Activated CD4-positive, alpha-beta T cell treated with anti-CD3 and anti-CD28 coated beads, Interleukin-2, Interleukin-4, amounts not matched to agents 100 ng/mL and 50 ng/mL, durations not matched to agents 16 hours and 8 hours (primary cell): ENCODE measurements around the gene OSBPL7.

ENCODE experiments used
- DNase-seq: peaks from one replicate; pipeline ENCODE4 v3.0.0-alpha.2; 2020; ENCODE audit warnings: low spot score

Gene OSBPL7

GRCh38 chr17:47823519-47823918 is 1.9 kb upstream of the OSBPL7 start:
- no peak for DNase-seq

- no peak for DNase-seq
Observed at GRCh38 chr17:47822785-47823184, 1.2 kb upstream of the OSBPL7 start.

DNA sequence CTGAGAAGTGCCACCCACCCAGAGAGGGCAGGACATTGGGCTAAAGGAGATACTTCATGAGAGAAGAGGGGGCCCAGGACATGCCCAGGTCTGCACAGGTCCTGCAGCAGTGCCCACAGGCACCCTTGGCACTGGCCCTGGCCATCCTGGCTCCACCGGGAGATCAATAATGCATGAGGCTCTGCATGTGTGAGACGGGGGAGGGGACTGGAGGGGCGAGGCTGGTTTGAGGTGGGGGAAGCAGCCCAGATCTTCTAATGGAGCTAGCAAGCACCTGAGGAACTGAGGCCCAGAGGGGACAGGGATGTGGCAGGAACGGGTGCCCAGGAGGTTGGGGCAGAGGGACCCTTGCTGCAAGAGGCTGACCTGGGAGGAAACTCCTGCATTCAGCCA is 567 bp downstream of the OSBPL7 start:
- no peak for DNase-seq

GRCh38 chr17:47820033-47820789 is 1.4 kb downstream of the OSBPL7 start:
- no peak for DNase-seq

DNA sequence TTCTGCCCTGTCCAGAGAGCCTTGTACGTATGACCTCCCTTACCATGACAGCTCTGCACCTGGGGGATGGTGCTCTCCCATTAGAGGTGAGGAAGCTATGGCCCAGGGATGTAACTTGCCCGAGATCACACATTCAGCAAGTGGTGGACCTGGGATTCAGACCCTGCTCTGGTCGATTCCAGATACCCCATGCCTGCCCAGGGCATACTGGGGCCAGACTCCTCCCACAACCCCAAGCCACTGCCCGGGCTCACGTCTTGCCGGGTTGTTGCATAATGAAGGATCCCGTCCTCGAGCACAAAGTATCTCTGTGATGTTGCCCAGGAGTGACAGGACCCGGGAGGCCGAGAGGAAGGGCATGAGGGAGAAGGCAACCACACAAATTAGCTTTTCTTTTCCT is 2.1 kb downstream of the OSBPL7 start:
- no peak for DNase-seq

GRCh38 chr17:47818002-47818695 is 3.4 kb downstream of the OSBPL7 start:
- DNase-seq, result no peak

GRCh38 chr17:47816947-47817346 is 4.6 kb downstream of the OSBPL7 start:
- no peak for DNase-seq

DNA sequence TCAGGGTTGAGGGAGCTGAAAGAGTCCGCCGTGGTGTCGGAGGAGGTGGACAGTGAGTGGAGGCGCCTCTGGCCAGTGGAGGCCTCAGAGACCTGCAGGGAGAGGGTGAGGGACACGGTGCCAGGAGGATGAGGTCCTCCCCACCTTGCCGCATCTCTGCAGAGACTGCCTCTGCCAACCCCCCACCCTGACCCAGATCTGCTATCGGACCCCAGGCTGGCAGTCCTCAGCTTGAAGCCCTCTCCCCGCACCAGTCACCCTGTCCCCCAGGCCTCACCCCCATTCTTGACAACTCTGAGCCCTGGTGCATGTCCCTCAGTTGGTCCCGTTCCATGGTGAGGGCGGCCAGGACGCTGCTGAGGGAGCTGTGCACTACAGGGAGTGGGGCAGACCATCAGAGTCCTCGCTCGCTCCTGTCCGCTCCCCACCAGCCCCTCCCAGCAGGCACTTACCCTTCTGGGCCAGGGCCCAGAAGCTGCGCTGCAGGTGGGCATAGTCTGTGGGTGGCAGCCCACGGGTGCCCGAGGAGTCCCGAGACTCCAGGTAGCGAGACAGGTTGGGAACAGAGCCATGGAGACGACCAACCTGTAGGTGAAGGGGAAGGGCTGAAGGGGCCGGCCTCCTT is 5.4 kb downstream of the OSBPL7 start:
- no peak for DNase-seq

DNA sequence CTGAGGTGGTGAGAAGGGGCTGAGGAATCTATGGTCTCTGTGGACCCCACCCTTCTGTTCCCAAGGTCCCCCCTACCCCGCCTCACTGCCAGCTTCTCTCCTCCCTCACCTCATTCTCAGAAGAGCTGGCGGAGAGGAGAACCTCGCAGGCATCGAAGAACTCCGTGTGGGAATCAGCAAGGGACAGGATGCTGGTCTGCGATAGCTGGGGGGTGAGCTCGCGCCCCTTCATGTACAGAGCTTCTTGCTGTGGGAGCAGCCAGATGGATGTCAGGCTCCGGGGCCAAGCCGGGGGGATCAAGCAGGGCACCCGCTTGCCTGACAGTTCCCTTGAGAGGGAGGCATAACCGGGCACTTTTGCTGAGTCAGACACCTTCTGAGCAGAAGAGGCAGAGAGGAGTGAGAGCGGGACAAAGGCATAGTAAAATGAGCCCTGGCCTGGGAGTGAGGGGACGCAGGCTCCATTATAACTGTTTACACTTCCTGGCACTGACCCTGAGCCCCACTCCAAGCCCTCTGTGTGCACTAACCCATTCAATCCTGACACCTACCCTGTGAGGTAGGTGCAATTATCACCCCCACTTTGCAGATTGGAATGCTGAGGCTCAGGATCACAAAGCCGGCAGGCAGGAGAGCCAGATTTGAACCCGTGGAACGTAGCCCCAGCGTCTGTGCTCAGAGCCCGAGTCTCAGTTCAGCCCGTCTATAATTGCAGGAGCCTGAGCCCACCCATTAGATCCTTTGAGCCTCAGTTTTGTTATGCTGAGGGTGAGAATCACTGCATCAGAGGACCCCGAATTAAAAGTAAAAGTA is 6.3 kb downstream of the OSBPL7 start:
- DNase-seq, result no peak

GRCh38 chr17:47813512-47814031 is 8.0 kb downstream of the OSBPL7 start:
- DNase-seq, result no peak

GRCh38 chr17:47813077-47813476 is 8.5 kb downstream of the OSBPL7 start:
- no peak for DNase-seq

- no peak for DNase-seq
Observed at GRCh38 chr17:47812146-47812920, 9.3 kb downstream of the OSBPL7 start.

- DNase-seq, result no peak
Observed at GRCh38 chr17:47811709-47812108, 9.9 kb downstream of the OSBPL7 start.

GRCh38 chr17:47810901-47811635 is 10.5 kb downstream of the OSBPL7 start:
- DNase-seq, result no peak

DNA sequence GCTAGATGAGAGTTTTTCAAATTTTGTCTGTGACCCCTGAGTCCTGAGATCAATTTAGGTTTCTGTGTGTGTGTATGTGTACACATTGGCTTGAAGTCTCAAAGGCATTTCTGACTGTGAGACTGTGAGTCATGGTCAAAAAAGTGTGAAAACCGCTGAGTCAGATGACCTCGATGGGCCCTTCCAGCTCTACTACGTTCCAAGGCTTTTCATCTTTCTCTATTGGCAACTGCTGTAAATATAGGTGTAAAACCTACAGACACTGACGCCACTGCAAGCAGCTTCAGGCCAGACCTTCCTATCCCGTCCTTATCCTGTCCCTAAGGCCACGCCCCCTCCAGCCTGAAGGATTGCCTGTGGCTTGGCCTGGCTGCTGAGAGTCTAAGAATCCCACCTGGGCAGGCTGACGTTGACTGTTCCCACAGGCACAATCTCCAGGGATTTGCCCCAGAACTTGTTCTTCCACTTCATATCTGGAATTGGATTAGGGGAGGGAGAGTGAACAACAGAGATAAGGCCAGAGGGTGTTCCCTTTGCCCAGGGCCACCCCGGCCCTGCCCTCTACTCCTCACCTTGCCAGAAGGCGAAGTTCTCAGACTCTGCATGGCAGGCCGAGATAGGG is 11.3 kb downstream of the OSBPL7 start:
- peak; percentile 70 for DNase-seq

DNA sequence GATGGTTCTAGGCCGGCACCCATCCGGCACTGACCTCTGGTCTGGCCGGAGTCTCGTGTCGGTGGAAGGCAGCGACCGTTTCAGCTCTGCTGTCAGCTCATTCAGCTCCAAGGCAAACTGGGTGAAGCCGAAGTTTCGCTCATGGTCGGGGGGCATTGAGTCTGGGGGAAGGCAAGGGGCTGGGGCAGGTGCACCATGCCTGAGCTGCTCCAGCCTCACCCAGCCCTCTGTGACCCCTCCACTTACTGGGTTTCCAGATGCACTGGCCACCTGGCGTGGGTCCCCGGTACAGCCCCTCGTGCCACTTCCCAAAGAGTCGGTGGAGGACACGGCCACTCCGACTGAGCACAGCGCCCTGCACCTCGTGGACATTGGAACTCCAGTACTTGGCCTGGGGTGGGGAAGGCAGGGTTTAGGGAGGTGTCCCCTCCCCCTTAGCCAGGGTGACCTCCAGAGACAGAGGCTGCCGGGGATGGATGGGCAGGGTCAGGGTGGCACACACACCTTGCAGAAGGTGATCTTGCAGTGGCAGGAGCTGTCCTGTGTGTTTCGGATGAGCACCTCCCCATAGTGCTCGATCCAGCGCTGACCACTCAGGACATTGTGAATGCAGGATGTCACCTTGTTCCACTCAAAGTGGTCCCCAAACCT is 12.6 kb downstream of the OSBPL7 start:
- DNase-seq, result no peak

GRCh38 chr17:47808036-47808829 is 13.4 kb downstream of the OSBPL7 start:
- DNase-seq, result no peak

- no peak for DNase-seq
Observed at GRCh38 chr17:47807421-47807820, 14.2 kb downstream of the OSBPL7 start.

DNA sequence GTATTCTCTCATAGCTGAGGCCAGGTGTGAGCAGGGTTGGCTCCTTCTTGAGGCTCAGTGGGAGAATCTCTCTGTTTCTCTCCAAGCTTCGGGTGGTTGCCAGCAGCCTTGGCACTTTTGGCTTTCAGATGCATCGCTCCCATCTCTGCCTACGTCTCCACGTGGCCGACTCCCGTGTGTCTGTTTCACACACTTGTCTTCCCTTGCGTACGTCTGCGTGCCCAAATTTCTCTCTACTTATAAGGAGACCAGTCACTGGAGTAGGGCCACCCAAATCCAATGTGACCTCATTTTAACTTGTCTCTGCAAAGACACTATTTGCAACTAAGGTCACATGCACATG is 14.7 kb downstream of the OSBPL7 start:
- DNase-seq, result no peak
